ENCODE measurements around the gene DHRS11. TPM values are rescaled to one million over a fixed set of nuclear protein-coding genes. Genes with fewer than 3 reads are reported as not detected.

Gene DHRS11
- total and polyA plus RNA-seq, 2 of the 4 experiments (the other 2 are of a cell fraction): 7.0 to 14.5 TPM

- intact Hi-C loops (cut with micrococcal nuclease): no loop called here
- POLR2A ChIA-PET (ENCODE audit: unreplicated experiment): no interaction called here
- peaks cover 19 to 59% of the 10 kb centered on the region in 2 experiments for H3K79me1 ChIP-seq (ENCODE audit: low read depth in 1 of 2, low read length in 2 of 2)
Observed at GRCh38 chr17:36576793-36577192, 14.9 kb upstream of the DHRS11 start.

More at GRCh38 chr17:36576793-36577192, 14.9 kb upstream of the DHRS11 start:
- Histone ChIP-seq H2AK5ac (ENCODE audit: low read depth, low read length) (no peak overlapping the region), H2AFZ (replicated peaks; ENCODE audit: low read length, poor library complexity) (no peak overlapping the region), H4K91ac (ENCODE audit: insufficient read depth, low read depth, low read length) (no peak overlapping the region), H3K56ac (ENCODE audit: extremely low read depth, insufficient read depth, low read length) (no peak overlapping the region), H3K9me1 (ENCODE audit: insufficient read depth, low read length) (peaks cover 6% of the 10 kb centered on the region), H3K9me3 (ENCODE audit: control insufficient read depth, insufficient read depth, low read length) (no peaks in the 10 kb centered on the region), H4K8ac (ENCODE audit: low read depth in 2 of 2, low read length in 2 of 2) (no peak overlapping the region), H3K36me3 (ENCODE audit: control insufficient read depth, insufficient read depth, low read length) (peaks cover 39% of the 10 kb centered on the region), H4K20me1 (ENCODE audit: insufficient read depth, low read length) (peaks cover 52% of the 10 kb centered on the region), H3K18ac (ENCODE audit: low read depth, low read length) (no peak overlapping the region), H2BK20ac (ENCODE audit: low read depth, low read length) (no peak overlapping the region), H3K27me3 (ENCODE audit: control insufficient read depth, insufficient read depth, low read length) (no peaks in the 10 kb centered on the region), H3K14ac (replicated peaks; ENCODE audit: low read depth, low read length) (no peak overlapping the region), H3K27ac (ENCODE audit: insufficient read depth, low read length) (no peak overlapping the region), H3K9ac (ENCODE audit: low read depth, low read length) (no peak overlapping the region), H2BK120ac (ENCODE audit: low read depth, low read length) (no peak overlapping the region), H3K4me2 (ENCODE audit: low read depth, low read length) (no peak overlapping the region), H3K4me1 (ENCODE audit: control insufficient read depth, insufficient read depth, low read length) (no peaks in the 10 kb centered on the region), H3K4me3 (ENCODE audit: insufficient read depth, low read depth, low read length) (no peak overlapping the region), H2AK9ac (replicated peaks; ENCODE audit: low read depth, low read length, poor library complexity) (no peak overlapping the region), H3K4ac (ENCODE audit: low read depth, low read length) (no peak overlapping the region), H3K23ac (ENCODE audit: low read depth, low read length) (no peak overlapping the region), H4K5ac (ENCODE audit: low read depth, low read length) (no peak overlapping the region), H2BK5ac (ENCODE audit: low read depth, low read length, poor library complexity, severe bottlenecking) (no peak overlapping the region), H2BK15ac (ENCODE audit: low read depth, low read length) (no peak overlapping the region)
- no TSS peak for BruUV-seq (replicated peaks)
- DNase-seq (no peak), ATAC-seq (ENCODE audit: low read depth) (no peak)
- TF ChIP-seq MAZ (IDR thresholded peaks at IDR 0.05; ENCODE audit: borderline replicate concordance, low read depth, low read length) (no peak), MXI1 (IDR thresholded peaks at IDR 0.05; ENCODE audit: borderline replicate concordance, low read depth, low read length) (no peak), CEBPB (IDR thresholded peaks at IDR 0.05; ENCODE audit: low read depth, low read length) (no peak), RAD21 (IDR thresholded peaks at IDR 0.05; ENCODE audit: low read length) (no peak), POLR2A (IDR thresholded peaks at IDR 0.05; ENCODE audit: low read depth, low read length) (no peak), USF2 (IDR thresholded peaks at IDR 0.05; ENCODE audit: low read depth, low read length) (no peak), SMC3 (IDR thresholded peaks at IDR 0.05; ENCODE audit: low read depth, low read length) (no peak), CTCF (conservative IDR thresholded peaks at IDR 0.05; ENCODE audit: low read depth, low read length) (no peak), NFE2L2 (IDR thresholded peaks at IDR 0.05; ENCODE audit: low read depth, low read length) (no peak), BHLHE40 (IDR thresholded peaks at IDR 0.05; ENCODE audit: low read depth, low read length) (no peak), RCOR1 (IDR thresholded peaks at IDR 0.05; ENCODE audit: insufficient replicate concordance, low read length) (no peak), CHD1 (IDR thresholded peaks at IDR 0.05; ENCODE audit: low read depth, low read length) (no peak), FOS (IDR thresholded peaks at IDR 0.05; ENCODE audit: low read depth, low read length) (no peak), RFX5 (IDR thresholded peaks at IDR 0.05; ENCODE audit: low read depth, low read length) (no peak), ELK1 (IDR thresholded peaks at IDR 0.05; ENCODE audit: borderline replicate concordance, low read depth, low read length) (no peak), MAFK (IDR thresholded peaks at IDR 0.05; ENCODE audit: low read depth, low read length) (no peak)
- in situ Hi-C loops (cut with MboI; ENCODE audit: low sequenced_read_pairs): no loop called here
- dilution Hi-C loops (cut with HindIII; ENCODE audit: low sequenced_read_pairs, unreplicated experiment): no loop called here
- CTCF ChIA-PET: no interaction called here
- no CpG with 5 or more reads among the region's 2 CpGs for WGBS, 2 experiments (ENCODE audit: extremely low coverage in 2 of 2, insufficient read length in 1 of 2)
